HCT116 (cell line): Measurements from ENCODE around the gene GCC1. TPM values are rescaled to one million over a fixed set of nuclear protein-coding genes. Genes with fewer than 3 reads are reported as not detected.

ENCODE experiments used
- ATAC-seq: fragments of 200-7000 bp; cut with Tn5 transposase; 2 replicates; pipeline ENCODE4 v1.9.1; 2020; ENCODE audit warnings: mild to moderate bottlenecking, moderate library complexity
- BruUV-seq: library from RNA; stranded (reverse); fragments of 400-500 nt; replicated peaks from 2 replicates; lab custom pipeline; 2021; lab: Mats Ljungman, UMichigan
- CTCF ChIA-PET: fragments of 300-600 bp; sonication (Branson Sonifier 250); formaldehyde crosslinking; loops from one replicate; lab custom pipeline; 2021; ENCODE audit warnings: antibody characterized with exemption; lab: Charles Lee
- POLR2A ChIA-PET: fragments of 300-600, 350-600 bp; sonication (Branson Sonifier 250); formaldehyde crosslinking; loops from one replicate; lab custom pipeline; 2021; ENCODE audit warnings: antibody characterized with exemption; lab: Charles Lee
- RAD21 ChIA-PET, 2 experiments: fragments of 300-600 bp; sonication (Branson Sonifier 250); formaldehyde crosslinking; loops; one replicate each; lab custom pipeline; 2023; ENCODE audit warnings: low total read pairs in 2 of 2; ENCODE audit not compliant: uncharacterized antibody in 2 of 2, unreplicated experiment in 2 of 2, low non-redundant PET in 1 of 2; lab: Charles Lee
- DNase-seq: peaks from one replicate; pipeline ENCODE4 v3.0.0-alpha.2; 2010; ENCODE audit warnings: low read depth, low spot score
- H2AFZ ChIP-seq: fragments of 200-600 bp; shearing (Covaris generic), sonication (generic); 2 replicates; pipeline ENCODE4 v1.6.1; 2017; ENCODE audit warnings: low read depth, mixed run types, mixed read lengths, antibody characterized with exemption, low read length; ENCODE audit not compliant: poor library complexity, severe bottlenecking
- H3K27ac ChIP-seq: 2 replicates; pipeline ENCODE4 v1.5.1; 2012; ENCODE audit warnings: low read depth, low read length
- H3K27me3 ChIP-seq: fragments of 200-600 bp; sonication (generic); 2 replicates; pipeline ENCODE4 v1.6.1; 2016; ENCODE audit warnings: mixed run types, low read length, mixed read lengths; ENCODE audit not compliant: insufficient read depth
- H3K36me3 ChIP-seq, 2 experiments: fragments of 200-500 bp in 1 of 2; fragments of 200-600 bp in 1 of 2; sonication (Bioruptor generic) in 1 of 2; sonication (generic) in 1 of 2; 2 replicates each; pipeline versions ENCODE4 v1.5.1 to v1.6.1; 2014 to 2016; ENCODE audit warnings: low read length in 2 of 2, inconsistent platforms in 1 of 2, mixed read lengths in 1 of 2, mixed run types in 1 of 2; ENCODE audit not compliant: insufficient read depth in 2 of 2, control insufficient read depth in 1 of 2
- H3K4me1 ChIP-seq, 2 experiments: fragments of 200-600 bp in 1 of 2; sonication (generic) in 1 of 2; 2 replicates each; pipeline versions ENCODE4 v1.5.1 to v1.6.1; 2012 to 2017; ENCODE audit warnings: low read length in 2 of 2, inconsistent platforms in 1 of 2, mild to moderate bottlenecking in 1 of 2, mixed read lengths in 1 of 2, mixed run types in 1 of 2, moderate library complexity in 1 of 2; ENCODE audit not compliant: insufficient read depth in 2 of 2, control insufficient read depth in 1 of 2
- H3K4me2 ChIP-seq: fragments of 200-600 bp; sonication (generic); 2 replicates; pipeline ENCODE4 v1.6.1; 2017; ENCODE audit warnings: mixed run types, low read length, mixed read lengths
- H3K4me3 ChIP-seq, 2 experiments: fragments of 200-600 bp in 1 of 2; sonication (generic) in 1 of 2; replicated peaks in 1 of 2; 2 replicates each; pipeline ENCODE4 v1.5.1; 2011 to 2016; ENCODE audit warnings: low read length in 2 of 2, control low read depth in 1 of 2, low read depth in 1 of 2, mild to moderate bottlenecking in 1 of 2, mixed read lengths in 1 of 2, mixed run types in 1 of 2
- H3K79me2 ChIP-seq: fragments of 200-600 bp; sonication (generic); 2 replicates; pipeline ENCODE4 v1.6.1; 2017; ENCODE audit warnings: mild to moderate bottlenecking, mixed run types, low read length, moderate library complexity, mixed read lengths; ENCODE audit not compliant: insufficient read depth
- H3K9ac ChIP-seq: fragments of 200-600 bp; sonication (generic); 2 replicates; pipeline ENCODE4 v1.6.1; 2016; ENCODE audit warnings: low read length, mixed read lengths
- H3K9me2 ChIP-seq: fragments of 200-600 bp; sonication (generic), shearing (Covaris generic); 2 replicates; pipeline ENCODE4 v1.6.1; 2017; ENCODE audit warnings: mixed run types, mild to moderate bottlenecking, moderate library complexity; ENCODE audit not compliant: insufficient read depth
- H3K9me3 ChIP-seq, 2 experiments: fragments of 200-500 bp in 1 of 2; fragments of 200-600 bp in 1 of 2; sonication (Bioruptor generic) in 1 of 2; sonication (generic) in 1 of 2; 2 replicates each; pipeline ENCODE4 v1.6.1; 2014 to 2017; ENCODE audit warnings: low read length in 2 of 2, mixed read lengths in 2 of 2, inconsistent platforms in 1 of 2, low read depth in 1 of 2, mild to moderate bottlenecking in 1 of 2, mixed run types in 1 of 2, moderate library complexity in 1 of 2; ENCODE audit not compliant: control insufficient read depth in 1 of 2, insufficient read depth in 1 of 2
- H4K20me1 ChIP-seq: fragments of 200-600 bp; sonication (generic), shearing (Covaris generic); 2 replicates; pipeline ENCODE4 v1.6.1; 2017; ENCODE audit warnings: mixed run types, mild to moderate bottlenecking, moderate library complexity; ENCODE audit not compliant: insufficient read depth
- JUND ChIP-seq: IDR thresholded peaks from 2 replicates; pipeline ENCODE4 v1.6.1; 2012
- RAD21 ChIP-seq: IDR thresholded peaks from 2 replicates; pipeline ENCODE4 v1.6.1; 2012; ENCODE audit warnings: low read depth, mild to moderate bottlenecking
- SRF ChIP-seq: IDR thresholded peaks from 2 replicates; pipeline ENCODE4 v1.6.1; 2012; ENCODE audit warnings: low read depth
- ZNF274 ChIP-seq: fragments of 200-500 bp; sonication (Bioruptor generic); IDR thresholded peaks from 2 replicates; pipeline ENCODE4 v1.6.1; 2014; ENCODE audit warnings: mild to moderate bottlenecking, low read depth, low read length, inconsistent platforms
- intact Hi-C: fragments of 100-400 bp; cut with micrococcal nuclease; formaldehyde crosslinking; loops from 2 replicates; pipeline ENCODE4 v1.10.0; 2022
- total RNA-seq: library from RNA; stranded (reverse); gene quantifications from one replicate; pipeline ENCODE4 v1.2.1, GENCODE V29; 2021; ENCODE audit not compliant: unreplicated experiment
- TF ChIP-seq, protein P1 (sequence below), 3 experiments: fragments of 200-600 bp in 1 of 3; sonication (generic) in 1 of 3; IDR thresholded peaks in 2 of 3; conservative IDR thresholded peaks in 1 of 3; 2 replicates each; pipeline ENCODE4 v1.5.1; 2012 to 2017; ENCODE audit warnings: low read depth in 2 of 3, low read length in 2 of 3, antibody characterized with exemption in 1 of 3, borderline replicate concordance in 1 of 3, control low read depth in 1 of 3, mild to moderate bottlenecking in 1 of 3, mixed read lengths in 1 of 3, mixed run types in 1 of 3, moderate library complexity in 1 of 3; ENCODE audit not compliant: insufficient read depth in 1 of 3

Gene GCC1
- total RNA-seq, 1 experiment from 2014 or later: 17.9 TPM

GRCh38 chr7:127629268-127629854 lies 44.0 kb upstream of the GCC1 start:
- no TSS peak for BruUV-seq
- no peak overlapping the region for H3K27ac ChIP-seq
- intact Hi-C loops: loop anchor here (2.0 kb wide), 1 partner anchor 31 kb away; no protein-coding TSS in a partner anchor
- no peak overlapping the region for H3K9ac ChIP-seq
- ATAC-seq: peak; percentile 97
- DNase-seq: peak; percentile 50
- peaks cover 2 to 9% of the 10 kb centered on the region in 2 experiments; a peak in 2 of 4 replicates for H3K4me1 ChIP-seq
- peak overlapping the region; percentile 50 for H3K4me2 ChIP-seq
- peak overlapping the region; percentile 83 for H2AFZ ChIP-seq
- H3K9me3 ChIP-seq: no peaks in the 10 kb centered on the region
- no peak for TF ChIP-seq JUND
- TF ChIP-seq RAD21: peak; percentile 66
- TF ChIP-seq, protein P1, sequence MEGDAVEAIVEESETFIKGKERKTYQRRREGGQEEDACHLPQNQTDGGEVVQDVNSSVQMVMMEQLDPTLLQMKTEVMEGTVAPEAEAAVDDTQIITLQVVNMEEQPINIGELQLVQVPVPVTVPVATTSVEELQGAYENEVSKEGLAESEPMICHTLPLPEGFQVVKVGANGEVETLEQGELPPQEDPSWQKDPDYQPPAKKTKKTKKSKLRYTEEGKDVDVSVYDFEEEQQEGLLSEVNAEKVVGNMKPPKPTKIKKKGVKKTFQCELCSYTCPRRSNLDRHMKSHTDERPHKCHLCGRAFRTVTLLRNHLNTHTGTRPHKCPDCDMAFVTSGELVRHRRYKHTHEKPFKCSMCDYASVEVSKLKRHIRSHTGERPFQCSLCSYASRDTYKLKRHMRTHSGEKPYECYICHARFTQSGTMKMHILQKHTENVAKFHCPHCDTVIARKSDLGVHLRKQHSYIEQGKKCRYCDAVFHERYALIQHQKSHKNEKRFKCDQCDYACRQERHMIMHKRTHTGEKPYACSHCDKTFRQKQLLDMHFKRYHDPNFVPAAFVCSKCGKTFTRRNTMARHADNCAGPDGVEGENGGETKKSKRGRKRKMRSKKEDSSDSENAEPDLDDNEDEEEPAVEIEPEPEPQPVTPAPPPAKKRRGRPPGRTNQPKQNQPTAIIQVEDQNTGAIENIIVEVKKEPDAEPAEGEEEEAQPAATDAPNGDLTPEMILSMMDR (IDR thresholded peaks at IDR 0.05 in 2 of 3, conservative IDR thresholded peaks at IDR 0.05 in 1 of 3; ENCODE audit: borderline replicate concordance in 1 of 3, insufficient read depth in 1 of 3, low read depth in 2 of 3, low read length in 2 of 3): peak; percentile 72 to 95 (median 85); a peak in 5 of 6 replicates
- ChIA-PET RAD21 (no interaction called here), CTCF (interaction anchor here (0.7 to 2.0 kb wide), 14 partner anchors 9 to 758 kb away, joined by 3 to 17 read pairs (median 3); partner anchors contain the start of genes GCC1 and PAX4), POLR2A (interaction anchor here (0.7 kb wide), 1 partner anchor 224 kb away, joined by 7 read pairs; no protein-coding TSS in a partner anchor)
- no peak overlapping the region for H3K4me3 ChIP-seq
- no peaks in the 10 kb centered on the region; the same call in 1 of the 2 replicates for H3K27me3 ChIP-seq
- no peaks in the 10 kb centered on the region for H3K79me2 ChIP-seq
- no peaks in the 10 kb centered on the region for H4K20me1 ChIP-seq
- H3K36me3 ChIP-seq: no peaks in the 10 kb centered on the region
- H3K9me2 ChIP-seq: no peaks in the 10 kb centered on the region

DNA sequence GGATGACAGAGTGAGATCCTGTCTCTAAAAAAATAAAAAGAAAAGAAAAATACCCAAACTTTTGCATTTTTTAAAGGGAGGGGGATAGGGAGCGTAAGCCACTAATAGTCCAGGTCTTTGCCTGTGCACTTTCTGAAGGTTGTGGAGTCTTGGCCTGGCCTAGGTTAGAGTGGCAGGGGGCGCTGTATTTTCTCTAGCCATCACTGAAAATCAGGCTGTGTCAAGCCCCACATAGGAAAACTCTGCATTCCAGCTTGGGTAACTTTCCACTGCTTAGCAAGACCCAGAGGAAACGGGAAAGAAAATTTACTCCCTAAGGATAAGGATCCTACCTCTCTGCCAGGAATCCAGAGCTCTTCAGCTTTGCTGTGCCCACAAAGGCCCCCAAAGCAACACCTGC lies 43.0 kb upstream of the GCC1 start:
- CTCF ChIA-PET: interaction anchor here (1.0 to 2.0 kb wide), 12 partner anchors 9 to 581 kb away, joined by 3 to 17 read pairs (median 4); partner anchors contain the start of genes GCC1 and PAX4
- no peak overlapping the region for H3K4me3 ChIP-seq
- TF ChIP-seq SRF (no peak), ZNF274 (no peak), RAD21 (no peak)
- TF ChIP-seq, protein P1 (IDR thresholded peaks at IDR 0.05 in 2 of 3, conservative IDR thresholded peaks at IDR 0.05 in 1 of 3; ENCODE audit: borderline replicate concordance in 1 of 3, insufficient read depth in 1 of 3, low read depth in 2 of 3, low read length in 2 of 3): peak; percentile 18 to 40 (median 39); a peak in 4 of 6 replicates
- TF ChIP-seq, all 23 proteins: peak for 1
- H3K4me1 ChIP-seq: peaks cover 2 to 9% of the 10 kb centered on the region in 2 experiments; a peak in 2 of 4 replicates
- H3K9me2 ChIP-seq: no peaks in the 10 kb centered on the region
- H3K9ac ChIP-seq: no peak overlapping the region
- no peak overlapping the region for H3K27ac ChIP-seq
- DNase-seq: no peak
- H3K79me2 ChIP-seq: no peaks in the 10 kb centered on the region
- POLR2A ChIA-PET: no interaction called here
- H4K20me1 ChIP-seq: no peaks in the 10 kb centered on the region
- H3K9me3 ChIP-seq: no peaks in the 10 kb centered on the region
- intact Hi-C loops: loop anchor here (2.0 kb wide), 1 partner anchor 30 kb away; no protein-coding TSS in a partner anchor
- peak; percentile 52 for ATAC-seq
- peaks cover 4% of the 10 kb centered on the region; the same call in 1 of the 2 replicates for H3K27me3 ChIP-seq
- RAD21 ChIA-PET: no interaction called here
- H3K36me3 ChIP-seq: no peaks in the 10 kb centered on the region
- H2AFZ ChIP-seq: no peak overlapping the region
- H3K4me2 ChIP-seq: no peak overlapping the region
- BruUV-seq: no TSS peak
